ENCODE data around the gene CDC42BPA.
A peak's percentile ranks its signal among the peaks of the same experiment; 100 is the strongest.

CDC42BPA gene

DNA sequence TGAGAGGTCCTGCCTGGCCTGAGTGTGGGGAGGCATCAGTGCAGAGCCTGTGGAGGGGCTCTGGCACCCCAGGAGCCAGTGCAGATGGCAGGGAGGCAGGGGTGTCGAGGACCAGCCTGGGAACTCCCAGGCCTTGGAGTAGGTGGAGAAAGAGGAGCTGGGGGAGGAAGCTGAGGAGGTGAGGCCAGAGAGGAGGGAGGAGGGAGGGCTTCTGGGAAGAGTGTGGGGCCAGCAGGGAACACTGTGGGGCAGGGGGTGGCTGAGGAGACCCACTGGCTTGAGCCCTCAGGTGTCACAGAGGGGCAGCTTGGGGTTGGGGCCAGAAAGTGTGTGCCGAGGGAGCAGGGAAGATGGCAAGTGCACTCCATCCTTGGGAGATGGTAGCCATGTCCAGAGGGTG is 374.4 kb downstream of the CDC42BPA start:
- ChIA-PET POLR2A (no interaction called here), CTCF (no interaction called here)
- TF ChIP-seq, protein P1, sequence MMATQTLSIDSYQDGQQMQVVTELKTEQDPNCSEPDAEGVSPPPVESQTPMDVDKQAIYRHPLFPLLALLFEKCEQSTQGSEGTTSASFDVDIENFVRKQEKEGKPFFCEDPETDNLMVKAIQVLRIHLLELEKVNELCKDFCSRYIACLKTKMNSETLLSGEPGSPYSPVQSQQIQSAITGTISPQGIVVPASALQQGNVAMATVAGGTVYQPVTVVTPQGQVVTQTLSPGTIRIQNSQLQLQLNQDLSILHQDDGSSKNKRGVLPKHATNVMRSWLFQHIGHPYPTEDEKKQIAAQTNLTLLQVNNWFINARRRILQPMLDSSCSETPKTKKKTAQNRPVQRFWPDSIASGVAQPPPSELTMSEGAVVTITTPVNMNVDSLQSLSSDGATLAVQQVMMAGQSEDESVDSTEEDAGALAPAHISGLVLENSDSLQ (IDR thresholded peaks at IDR 0.05) = no peak
- TF ChIP-seq NFRKB (IDR thresholded peaks at IDR 0.05) (no peak), TARDBP (IDR thresholded peaks at IDR 0.05) (no peak), LEF1 (IDR thresholded peaks at IDR 0.05; ENCODE audit: borderline replicate concordance) (no peak), ZNF384 (IDR thresholded peaks at IDR 0.05) (no peak), ARNT (IDR thresholded peaks at IDR 0.05) (no peak), FOXM1 (IDR thresholded peaks at IDR 0.05; ENCODE audit: borderline replicate concordance) (no peak), FOXA1 (IDR thresholded peaks at IDR 0.05) (no peak), BHLHE40 (IDR thresholded peaks at IDR 0.05; ENCODE audit: borderline replicate concordance) (no peak), SP1 (IDR thresholded peaks at IDR 0.05) (no peak), ELF4 (IDR thresholded peaks at IDR 0.05) (no peak), CTBP1 (IDR thresholded peaks at IDR 0.05; ENCODE audit: borderline replicate concordance) (no peak), L3MBTL2 (conservative IDR thresholded peaks at IDR 0.05) (no peak), FOXK2 (IDR thresholded peaks at IDR 0.05) (no peak), SUZ12 (IDR thresholded peaks at IDR 0.05) (no peak), HDGF (IDR thresholded peaks at IDR 0.05; ENCODE audit: borderline replicate concordance) (no peak)
- DNase-seq (ENCODE audit: extremely low spot score) = no peak

DNA sequence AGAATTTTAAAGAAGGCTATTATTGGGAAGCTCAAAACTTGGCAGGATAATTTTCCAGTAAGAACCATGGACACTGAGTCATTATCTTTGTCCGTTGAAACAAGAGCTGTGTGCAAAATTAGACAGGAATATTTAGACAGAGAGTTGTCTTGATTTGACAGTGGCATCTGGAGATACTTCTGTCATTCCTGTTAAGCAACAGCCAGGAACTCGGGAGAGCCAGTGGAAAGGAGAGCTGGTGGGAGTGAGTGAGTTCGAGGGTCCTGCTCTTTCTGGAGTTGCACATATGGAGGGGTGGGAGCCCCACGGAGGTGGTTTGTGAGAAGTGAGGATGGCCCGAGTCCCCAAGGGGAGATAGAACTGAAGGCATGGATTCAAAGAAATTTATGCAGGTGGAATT is 375.1 kb downstream of the CDC42BPA start:
- POLR2A ChIA-PET = no interaction called here
- CTCF ChIA-PET = interaction anchor here (0.6 kb wide), 1 partner anchor 528 kb away, joined by 3 read pairs; no protein-coding TSS in a partner anchor
- DNase-seq (ENCODE audit: extremely low spot score) = no peak
- TF ChIP-seq LEF1 (IDR thresholded peaks at IDR 0.05; ENCODE audit: borderline replicate concordance) (no peak), ZNF384 (IDR thresholded peaks at IDR 0.05) (no peak), FOXA1 (IDR thresholded peaks at IDR 0.05) (no peak), BHLHE40 (IDR thresholded peaks at IDR 0.05; ENCODE audit: borderline replicate concordance) (no peak), HDGF (IDR thresholded peaks at IDR 0.05; ENCODE audit: borderline replicate concordance) (no peak), FOXK2 (IDR thresholded peaks at IDR 0.05) (no peak)
- TF ChIP-seq, protein P1 (IDR thresholded peaks at IDR 0.05) = no peak

- no peak for DNase-seq (ENCODE audit: extremely low spot score)
- no peak for TF ChIP-seq SUZ12 (IDR thresholded peaks at IDR 0.05)
- TF ChIP-seq ARNT (IDR thresholded peaks at IDR 0.05) = no peak
- TF ChIP-seq TARDBP (IDR thresholded peaks at IDR 0.05) = no peak
- no peak for TF ChIP-seq FOXA1 (IDR thresholded peaks at IDR 0.05)
- TF ChIP-seq, protein P1 (IDR thresholded peaks at IDR 0.05) = no peak
- TF ChIP-seq LEF1 (IDR thresholded peaks at IDR 0.05; ENCODE audit: borderline replicate concordance) = no peak
- TF ChIP-seq SP1 (IDR thresholded peaks at IDR 0.05) = no peak
- POLR2A ChIA-PET = no interaction called here
- CTCF ChIA-PET = no interaction called here
Measured at GRCh38 chr1:226942392-226942791, 375.9 kb downstream of the CDC42BPA start.

GRCh38 chr1:226940806-226941067 is 377.6 kb downstream of the CDC42BPA start:
- ChIA-PET CTCF (no interaction called here), POLR2A (interaction anchor here (1.1 to 2.1 kb wide), 6 partner anchors 9 to 377 kb away, joined by 3 to 12 read pairs (median 4); partner anchors contain the start of gene CDC42BPA)
- no peak for DNase-seq (ENCODE audit: extremely low spot score)
- TF ChIP-seq NFRKB (IDR thresholded peaks at IDR 0.05) = no peak
- TF ChIP-seq L3MBTL2 (conservative IDR thresholded peaks at IDR 0.05) = peak; percentile 70

DNA sequence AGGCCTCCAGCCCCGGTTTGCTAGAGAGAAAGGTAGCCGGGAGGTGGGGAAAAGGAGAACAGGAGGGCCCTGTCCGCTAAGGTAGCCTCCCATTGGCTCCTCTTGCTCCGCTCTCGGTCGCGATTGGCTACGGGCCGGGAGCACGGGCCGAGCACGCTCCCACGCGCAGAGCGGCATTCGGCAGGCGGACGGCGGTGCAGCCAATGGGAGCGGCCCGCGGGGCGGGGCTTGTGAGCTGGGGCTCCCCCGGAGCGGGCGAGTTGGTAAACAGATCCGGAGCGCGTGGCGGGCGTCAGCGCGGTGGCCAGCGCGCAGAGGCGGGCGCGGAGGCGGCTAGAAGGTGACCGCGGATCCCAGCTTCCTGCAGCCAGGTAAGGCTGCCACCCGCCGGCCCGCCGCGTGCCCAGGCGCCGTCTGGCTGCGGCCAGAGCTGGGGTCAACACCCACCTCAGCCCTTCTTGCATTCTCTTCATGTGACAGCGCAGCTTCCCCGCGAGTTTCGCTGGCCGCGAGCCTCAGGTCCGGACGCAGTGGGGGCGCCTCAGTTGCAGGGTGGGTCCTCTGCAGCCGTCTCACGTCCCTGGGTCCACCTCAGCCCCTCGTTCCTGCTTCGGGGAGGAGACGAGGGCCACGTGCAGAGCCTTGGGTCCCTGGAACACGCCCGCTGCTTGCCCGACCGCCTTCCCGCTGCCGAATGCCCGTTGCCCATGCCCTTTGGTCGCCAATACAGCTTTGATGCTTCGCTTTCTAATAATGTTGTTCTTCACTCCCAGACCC is 378.1 kb downstream of the CDC42BPA start, which contains the start of gene COQ8A:
TSS of gene COQ8A (plus strand) at position 266 of the 777 bp plus-strand sequence. CDS start 21,092 bp downstream, outside the sequence.
- DNase-seq (ENCODE audit: extremely low spot score) = peak; percentile 99
- TF ChIP-seq L3MBTL2 (conservative IDR thresholded peaks at IDR 0.05) (peak; percentile 96), FOXM1 (IDR thresholded peaks at IDR 0.05; ENCODE audit: borderline replicate concordance) (no peak), HDGF (IDR thresholded peaks at IDR 0.05; ENCODE audit: borderline replicate concordance) (peak; percentile 78; the same call in 1 of the 2 replicates)
- ChIA-PET CTCF (interaction anchor here (3.1 kb wide), 1 partner anchor 27 kb away, joined by 14 read pairs; no protein-coding TSS in a partner anchor), POLR2A (interaction anchor here (0.6 to 2.1 kb wide), 12 partner anchors 10 to 499 kb away, joined by 3 to 12 read pairs (median 3); partner anchors contain the start of gene CDC42BPA)
